Type B pancreatic cell (in vitro differentiated cells): ENCODE measurements around the gene BCL3. TPM values are rescaled to one million over a fixed set of nuclear protein-coding genes. Genes with fewer than 3 reads are reported as not detected.

Experiments
- DNase-seq: peaks from one replicate; pipeline ENCODE4 v3.0.0; 2021; ENCODE audit warnings: mixed read lengths; ENCODE audit not compliant: unreplicated experiment; ENCODE audit errors: extremely low spot score
- H3K27ac Mint-ChIP-seq: 2 replicates; pipeline ENCODE4 v1.8.0; 2021; ENCODE audit warnings: mild to moderate bottlenecking, mixed read lengths
- H3K27me3 Mint-ChIP-seq: 2 replicates; pipeline ENCODE4 v1.8.0; 2021; ENCODE audit warnings: mixed read lengths
- H3K36me3 Mint-ChIP-seq: 2 replicates; pipeline ENCODE4 v1.8.0; 2021; ENCODE audit warnings: mixed read lengths
- H3K4me1 Mint-ChIP-seq: one replicate; pipeline ENCODE4 v1.8.0; 2021; ENCODE audit warnings: mixed read lengths; ENCODE audit not compliant: unreplicated experiment
- H3K4me3 Mint-ChIP-seq: 2 replicates; pipeline ENCODE4 v1.8.0; 2021; ENCODE audit warnings: mild to moderate bottlenecking, mixed read lengths
- H3K9me3 Mint-ChIP-seq: 2 replicates; pipeline ENCODE4 v1.8.0; 2021; ENCODE audit warnings: mixed read lengths
- CTCF ChIP-seq: fragments of 200-600 bp; sonication (generic); conservative IDR thresholded peaks from 2 replicates; pipeline ENCODE4 v1.5.0; 2021; ENCODE audit warnings: antibody characterized with exemption, mild to moderate bottlenecking
- total RNA-seq: library from RNA; stranded (reverse); gene quantifications from 2 replicates; pipeline ENCODE4 v1.2.1, GENCODE V29; 2021; ENCODE audit warnings: low replicate concordance

Gene BCL3
- total RNA-seq, 1 donor from 2014 or later, result 18.9 TPM

DNA sequence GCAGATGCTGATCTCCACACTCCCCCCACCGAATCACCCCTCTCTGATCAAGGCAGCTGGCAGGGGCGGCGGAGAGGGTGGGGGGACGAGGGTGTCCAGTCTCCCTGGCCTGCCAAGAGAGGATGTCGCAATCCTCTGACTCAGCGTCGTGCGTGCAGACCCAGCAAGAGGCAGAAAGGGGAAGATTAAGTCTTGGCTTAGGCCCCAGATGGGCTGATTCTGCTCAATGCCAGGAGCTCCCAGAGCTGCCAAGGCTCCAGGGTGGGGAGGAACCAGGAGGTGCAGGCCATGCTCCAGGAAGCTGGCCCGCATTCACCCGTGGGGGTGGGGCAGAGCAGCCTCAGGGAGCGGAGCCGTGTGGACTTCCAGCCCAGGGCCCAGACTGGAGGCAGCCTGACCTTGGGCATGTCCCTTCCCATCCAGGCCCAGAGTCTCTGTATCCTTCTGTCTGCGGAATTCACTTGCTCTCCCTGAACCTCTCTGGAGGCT is 6.6 kb upstream of the BCL3 start:
- DNase-seq, result no peak
- Mint-ChIP-seq H3K27ac (peak overlapping the region; percentile 86), H3K4me1 (peaks cover 14% of the 10 kb centered on the region), H3K36me3 (no peaks in the 10 kb centered on the region), H3K4me3 (no peak overlapping the region), H3K27me3 (peaks cover 23% of the 10 kb centered on the region), H3K9me3 (no peaks in the 10 kb centered on the region)
- TF ChIP-seq CTCF, result no peak

- Mint-ChIP-seq H3K9me3 (no peaks in the 10 kb centered on the region), H3K27ac (peak overlapping the region; percentile 86), H3K36me3 (no peaks in the 10 kb centered on the region), H3K27me3 (peaks cover 27% of the 10 kb centered on the region), H3K4me3 (no peak overlapping the region), H3K4me1 (peaks cover 15% of the 10 kb centered on the region)
- TF ChIP-seq CTCF, result no peak
- no peak for DNase-seq
These were observed 6.0 kb upstream of the BCL3 start for GRCh38 chr19:44742330-44743061.

GRCh38 chr19:44744871-44745332 is 3.6 kb upstream of the BCL3 start:
- Mint-ChIP-seq H3K4me3 (no peak overlapping the region), H3K4me1 (peaks cover 27% of the 10 kb centered on the region), H3K9me3 (no peaks in the 10 kb centered on the region), H3K27me3 (peaks cover 33% of the 10 kb centered on the region), H3K27ac (peak overlapping the region; percentile 36), H3K36me3 (no peaks in the 10 kb centered on the region)
- TF ChIP-seq CTCF, result no peak
- DNase-seq, result no peak

DNA sequence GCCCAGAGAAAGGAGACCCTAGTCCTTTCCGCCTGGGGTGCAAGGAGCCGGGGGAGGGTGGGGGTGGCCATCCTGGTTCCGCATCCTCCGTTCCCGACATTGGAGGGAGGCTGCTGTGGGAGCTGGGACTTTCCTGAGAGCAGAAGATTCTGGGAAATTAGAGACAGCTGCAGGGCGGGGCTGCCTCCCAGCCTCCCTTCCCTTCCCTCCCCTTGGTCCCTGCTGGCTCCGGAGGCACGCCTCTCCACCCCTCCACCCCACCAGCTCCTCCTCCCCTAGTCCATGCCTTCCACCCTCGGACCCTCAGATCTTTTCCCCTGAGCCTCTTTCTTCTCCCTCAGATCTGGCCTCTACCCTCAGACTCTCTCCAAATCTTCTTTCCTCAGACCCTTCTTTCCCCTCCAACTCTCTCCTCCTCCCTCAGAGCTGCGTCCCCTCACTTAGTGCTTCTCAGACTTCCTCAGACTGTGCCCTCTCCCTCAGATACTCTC is 3.1 kb upstream of the BCL3 start:
- Mint-ChIP-seq H3K36me3 (no peaks in the 10 kb centered on the region), H3K4me3 (peak overlapping the region; percentile 63), H3K4me1 (peaks cover 27% of the 10 kb centered on the region), H3K27ac (peak overlapping the region; percentile 68), H3K27me3 (peaks cover 36% of the 10 kb centered on the region), H3K9me3 (no peaks in the 10 kb centered on the region)
- TF ChIP-seq CTCF, result no peak
- DNase-seq, result no peak

- Mint-ChIP-seq H3K9me3 (no peaks in the 10 kb centered on the region), H3K27ac (peak overlapping the region; percentile 82), H3K27me3 (peaks cover 41% of the 10 kb centered on the region), H3K4me3 (peak overlapping the region; percentile 76), H3K4me1 (peaks cover 27% of the 10 kb centered on the region), H3K36me3 (no peaks in the 10 kb centered on the region)
- DNase-seq, result no peak
- TF ChIP-seq CTCF, result no peak
These were observed 2.5 kb upstream of the BCL3 start for GRCh38 chr19:44745887-44746600.
